Bronchial epithelial cell (primary cell): ENCODE data around the gene F13A1. TPM values are rescaled to one million over a fixed set of nuclear protein-coding genes. Genes with fewer than 3 reads are reported as not detected.
A peak's percentile ranks its signal among the peaks of the same experiment; 100 is the strongest.

ENCODE experiments used
- DNase-seq: peaks from one replicate; pipeline ENCODE4 v3.0.0-alpha.2; 2010; ENCODE audit warnings: low read depth
- FAIRE-seq: peaks from 2 replicates; lab custom pipeline; 2011; peaks lifted over from hg19 to GRCh38; lab: Jason Lieb, UNC
- H3K27me3 ChIP-seq: 2 replicates; pipeline ENCODE4 v1.5.1; 2011; ENCODE audit warnings: low read length; ENCODE audit not compliant: control insufficient read depth, insufficient read depth
- H3K36me3 ChIP-seq: 2 replicates; pipeline ENCODE4 v1.5.1; 2011; ENCODE audit warnings: low read length; ENCODE audit not compliant: control insufficient read depth, insufficient read depth
- H3K4me3 ChIP-seq: 2 replicates; pipeline ENCODE4 v1.5.1; 2011; ENCODE audit warnings: mild to moderate bottlenecking, low read depth, low read length, control low read depth
- total RNA-seq: library from RNA; depleted of rRNA; stranded (reverse); fragments of >200 nt; gene quantifications from 2 replicates; pipeline ENCODE4 v1.2.1, GENCODE V29; 2014
- TF ChIP-seq, protein P1 (sequence below): IDR thresholded peaks from 2 replicates; pipeline ENCODE4 v1.5.1; 2011; ENCODE audit warnings: mild to moderate bottlenecking, moderate library complexity, low read length, control low read depth, inconsistent platforms; ENCODE audit not compliant: insufficient read depth, severe bottlenecking

Gene F13A1
- total RNA-seq, 1 donor from 2014 or later, result not detected

DNA sequence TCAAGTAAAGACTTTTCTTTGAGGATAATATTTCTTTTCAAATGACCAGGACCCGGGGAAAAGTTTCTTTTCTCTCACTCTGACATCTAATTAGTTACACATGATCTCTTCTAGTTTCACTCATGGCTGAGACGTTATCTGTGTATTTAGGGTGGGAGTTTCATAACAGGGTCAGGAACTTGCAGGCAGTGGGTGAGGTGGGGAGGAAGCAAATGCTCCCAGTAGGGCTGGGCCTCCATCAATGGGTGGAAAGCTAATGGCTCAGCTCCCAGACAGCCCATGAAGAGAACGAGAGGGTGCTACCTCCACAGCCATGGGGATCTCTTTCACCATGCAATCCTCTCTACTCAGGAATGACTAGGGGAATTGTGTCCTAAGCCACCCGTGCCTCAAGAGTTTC lies 119.3 kb downstream of the F13A1 start:
- Histone ChIP-seq H3K27me3 (no peaks in the 10 kb centered on the region), H3K4me3 (no peak overlapping the region), H3K36me3 (no peaks in the 10 kb centered on the region)
- DNase-seq, result no peak
- TF ChIP-seq, protein P1, sequence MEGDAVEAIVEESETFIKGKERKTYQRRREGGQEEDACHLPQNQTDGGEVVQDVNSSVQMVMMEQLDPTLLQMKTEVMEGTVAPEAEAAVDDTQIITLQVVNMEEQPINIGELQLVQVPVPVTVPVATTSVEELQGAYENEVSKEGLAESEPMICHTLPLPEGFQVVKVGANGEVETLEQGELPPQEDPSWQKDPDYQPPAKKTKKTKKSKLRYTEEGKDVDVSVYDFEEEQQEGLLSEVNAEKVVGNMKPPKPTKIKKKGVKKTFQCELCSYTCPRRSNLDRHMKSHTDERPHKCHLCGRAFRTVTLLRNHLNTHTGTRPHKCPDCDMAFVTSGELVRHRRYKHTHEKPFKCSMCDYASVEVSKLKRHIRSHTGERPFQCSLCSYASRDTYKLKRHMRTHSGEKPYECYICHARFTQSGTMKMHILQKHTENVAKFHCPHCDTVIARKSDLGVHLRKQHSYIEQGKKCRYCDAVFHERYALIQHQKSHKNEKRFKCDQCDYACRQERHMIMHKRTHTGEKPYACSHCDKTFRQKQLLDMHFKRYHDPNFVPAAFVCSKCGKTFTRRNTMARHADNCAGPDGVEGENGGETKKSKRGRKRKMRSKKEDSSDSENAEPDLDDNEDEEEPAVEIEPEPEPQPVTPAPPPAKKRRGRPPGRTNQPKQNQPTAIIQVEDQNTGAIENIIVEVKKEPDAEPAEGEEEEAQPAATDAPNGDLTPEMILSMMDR, result no peak
- FAIRE-seq, result no peak

GRCh38 chr6:6199678-6200077 lies 120.8 kb downstream of the F13A1 start:
- peak; percentile 47 for FAIRE-seq
- no peak overlapping the region for H3K4me3 ChIP-seq
- no peaks in the 10 kb centered on the region for H3K27me3 ChIP-seq
- no peak for DNase-seq
- TF ChIP-seq, protein P1, result no peak
- H3K36me3 ChIP-seq, result no peaks in the 10 kb centered on the region

DNA sequence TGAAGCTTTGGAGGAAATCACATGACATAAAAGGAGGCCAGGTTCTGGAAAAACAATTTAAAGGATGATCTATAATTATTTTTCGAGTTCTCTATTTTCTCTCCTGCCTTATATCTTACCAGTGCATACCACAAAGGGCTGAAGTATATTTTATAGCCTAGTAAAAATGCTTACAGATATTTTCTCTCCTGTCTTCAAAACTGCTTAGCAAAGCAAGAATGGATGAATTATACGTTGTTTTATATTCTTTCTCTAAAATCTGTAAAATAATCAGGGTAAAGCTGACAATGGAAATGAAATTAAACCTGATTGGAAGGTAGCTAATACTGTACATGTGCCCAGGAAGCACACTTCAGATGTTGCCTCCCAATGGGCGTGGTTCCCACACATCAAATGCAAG lies 123.7 kb downstream of the F13A1 start:
- DNase-seq (no peak), FAIRE-seq (no peak)
- H3K27me3 ChIP-seq, result no peaks in the 10 kb centered on the region
- no peak overlapping the region for H3K4me3 ChIP-seq
- TF ChIP-seq, protein P1, result no peak
- no peaks in the 10 kb centered on the region for H3K36me3 ChIP-seq

- TF ChIP-seq, protein P1, result no peak
- no peaks in the 10 kb centered on the region for H3K27me3 ChIP-seq
- no peak overlapping the region for H3K4me3 ChIP-seq
- FAIRE-seq (no peak), DNase-seq (no peak)
- H3K36me3 ChIP-seq, result no peaks in the 10 kb centered on the region
These were observed 125.4 kb downstream of the F13A1 start for GRCh38 chr6:6195080-6195479.

DNA sequence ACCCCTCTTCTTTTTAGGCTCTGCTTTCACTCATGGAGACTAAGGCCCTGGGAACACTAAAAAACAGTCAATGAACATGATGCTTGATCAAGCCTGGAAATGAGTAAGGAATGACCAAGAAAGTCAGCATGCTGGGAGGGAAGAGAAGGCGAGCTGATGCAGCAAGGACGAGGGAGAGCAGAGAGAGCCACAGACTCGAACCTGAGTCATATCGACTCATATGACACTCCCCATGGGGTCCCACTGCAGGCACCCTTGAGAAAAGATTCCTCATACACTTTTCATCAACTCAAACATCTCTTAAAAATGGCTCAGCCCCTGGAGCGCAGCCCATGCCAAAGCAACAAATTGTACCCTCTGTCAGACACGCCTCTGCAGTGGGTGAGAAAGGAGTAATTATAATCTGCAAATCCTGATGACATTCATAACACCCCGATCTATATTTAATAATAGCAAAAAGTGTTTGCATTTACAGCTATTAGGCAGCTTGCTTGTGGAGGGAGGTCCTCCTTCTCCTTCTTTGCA lies 127.2 kb downstream of the F13A1 start:
- FAIRE-seq, result no peak
- no peak for DNase-seq

More for the DNA sequence above, 127.2 kb downstream of the F13A1 start:
- Histone ChIP-seq H3K27me3 (no peaks in the 10 kb centered on the region), H3K36me3 (no peaks in the 10 kb centered on the region), H3K4me3 (no peak overlapping the region)
- TF ChIP-seq, protein P1, result no peak
